Suppressor macrophage treated with lipopolysaccharide for 4 hours (primary cell): ENCODE results near the gene CDK17.
A peak's percentile ranks its signal among the peaks of the same experiment; 100 is the strongest.
"Not testable (repeated sequence)": the region's sequence is repeated elsewhere in the genome, so short reads cannot be mapped to it uniquely, and the experiment has no call there.

ENCODE experiments used
- DNase-seq: peaks from one replicate; pipeline ENCODE4 v3.0.0-alpha.2; 2020

Gene CDK17

DNA sequence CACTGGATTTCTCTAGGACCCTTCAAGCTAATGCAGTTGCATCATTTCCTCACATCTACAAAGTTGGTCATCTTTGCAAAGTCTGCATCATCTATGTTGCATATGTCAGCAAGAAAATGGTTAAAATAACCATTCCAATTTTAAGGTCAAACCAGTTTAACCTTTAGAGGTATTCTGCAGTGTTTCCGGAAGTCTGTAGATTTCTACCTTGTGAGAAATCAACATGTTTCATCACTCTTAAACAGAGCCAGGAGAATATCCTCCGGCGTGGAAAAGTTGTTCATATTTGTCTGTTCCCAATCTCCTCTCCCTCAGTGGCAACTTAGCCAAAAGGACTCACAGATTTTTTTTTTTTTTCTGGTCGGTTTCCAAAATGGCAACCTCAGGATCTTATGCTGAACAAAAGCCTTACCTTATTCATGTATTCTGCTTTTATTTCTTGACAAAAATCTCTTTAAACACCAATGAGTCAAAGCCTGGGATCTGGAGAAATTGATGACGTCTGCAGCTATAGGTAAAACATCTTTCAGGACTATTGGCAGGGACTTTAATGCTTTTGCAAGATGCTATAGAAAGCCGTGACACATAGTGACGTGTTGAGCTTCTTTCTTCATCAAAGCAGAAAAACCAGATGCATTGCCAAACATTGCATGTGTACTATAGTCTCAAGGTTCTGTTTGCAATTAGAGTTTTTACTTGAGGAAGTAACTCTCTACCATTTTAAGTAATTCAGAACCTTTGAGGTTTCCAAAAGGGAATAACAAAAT is 16.0 kb upstream of the CDK17 start:
- DNase-seq = peak; percentile 82

DNA sequence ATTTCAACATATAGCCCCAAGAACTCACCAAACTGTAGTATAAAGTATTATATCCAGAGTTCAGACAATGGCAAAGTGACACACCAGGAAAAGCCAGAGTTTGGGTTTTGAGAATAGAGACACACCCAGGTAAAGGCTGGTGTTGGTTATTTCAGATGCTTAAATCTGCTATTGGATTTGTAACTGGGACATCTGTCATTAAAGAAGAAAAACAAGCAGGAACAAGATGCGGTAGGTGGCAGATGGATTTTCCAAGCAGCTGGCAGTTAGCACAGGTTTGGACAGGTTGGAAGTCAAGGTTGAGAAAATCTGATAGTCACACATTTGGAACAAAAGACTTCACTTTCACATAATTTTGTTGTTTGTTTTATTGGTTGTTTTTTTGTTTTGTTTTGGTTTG is 14.4 kb upstream of the CDK17 start:
- DNase-seq = no peak

DNA sequence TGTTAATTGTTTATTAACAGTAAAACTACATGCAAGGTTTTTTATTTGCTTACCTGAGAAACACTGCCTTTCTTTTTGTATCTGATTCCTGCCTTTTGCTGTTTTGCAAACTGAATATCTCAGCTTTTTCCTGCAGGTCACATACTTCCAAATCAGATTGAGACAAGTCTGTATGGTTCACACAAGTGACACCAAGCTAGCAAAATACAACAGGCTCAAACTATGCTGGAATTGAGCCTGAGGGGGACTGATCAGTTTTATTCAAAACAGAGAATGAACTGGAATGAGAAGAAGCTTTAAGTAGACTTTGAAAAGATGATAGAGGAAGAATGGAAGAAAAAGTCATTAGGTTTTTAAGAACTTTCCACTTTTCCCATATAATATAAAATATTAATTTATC is 12.2 kb upstream of the CDK17 start:
- DNase-seq = no peak

DNA sequence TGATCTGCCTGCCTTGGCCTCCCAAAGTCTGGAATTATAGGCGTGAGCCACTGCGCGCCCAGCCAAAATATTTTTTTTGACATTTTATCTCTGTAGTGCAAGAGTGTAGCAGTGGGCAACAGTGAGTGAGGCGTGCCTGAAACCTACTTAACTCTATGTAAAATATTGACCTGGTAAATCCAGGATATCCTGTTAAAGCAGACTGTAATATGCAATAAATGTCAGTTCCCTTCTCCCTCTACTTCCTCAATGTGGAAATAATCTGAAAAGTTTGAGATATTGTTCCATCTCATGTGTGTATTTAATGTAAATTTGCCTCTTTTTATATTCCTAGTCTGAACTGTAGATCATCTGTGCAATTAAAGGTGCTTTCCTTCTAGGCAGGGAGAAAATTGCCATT is 9.5 kb upstream of the CDK17 start:
- DNase-seq = no peak

DNA sequence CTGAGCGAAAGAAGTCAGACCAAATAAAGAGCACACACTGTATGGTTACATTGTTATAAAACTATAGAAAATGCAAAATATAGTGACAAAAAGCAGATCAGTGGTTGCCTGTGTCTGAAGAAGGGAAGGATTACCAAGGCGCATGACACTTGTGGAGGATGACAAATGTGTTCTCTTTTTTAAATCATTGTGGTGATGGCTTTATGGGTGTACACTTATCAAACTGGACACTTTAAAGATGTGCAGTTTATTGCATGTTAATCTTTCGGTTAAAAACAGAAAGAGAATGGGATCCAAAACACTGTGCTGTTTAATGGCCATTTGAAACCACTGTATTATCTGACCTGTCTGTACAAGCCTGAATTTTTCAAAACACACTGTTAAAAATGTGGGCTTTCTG is 8.8 kb upstream of the CDK17 start:
- no peak for DNase-seq

DNA sequence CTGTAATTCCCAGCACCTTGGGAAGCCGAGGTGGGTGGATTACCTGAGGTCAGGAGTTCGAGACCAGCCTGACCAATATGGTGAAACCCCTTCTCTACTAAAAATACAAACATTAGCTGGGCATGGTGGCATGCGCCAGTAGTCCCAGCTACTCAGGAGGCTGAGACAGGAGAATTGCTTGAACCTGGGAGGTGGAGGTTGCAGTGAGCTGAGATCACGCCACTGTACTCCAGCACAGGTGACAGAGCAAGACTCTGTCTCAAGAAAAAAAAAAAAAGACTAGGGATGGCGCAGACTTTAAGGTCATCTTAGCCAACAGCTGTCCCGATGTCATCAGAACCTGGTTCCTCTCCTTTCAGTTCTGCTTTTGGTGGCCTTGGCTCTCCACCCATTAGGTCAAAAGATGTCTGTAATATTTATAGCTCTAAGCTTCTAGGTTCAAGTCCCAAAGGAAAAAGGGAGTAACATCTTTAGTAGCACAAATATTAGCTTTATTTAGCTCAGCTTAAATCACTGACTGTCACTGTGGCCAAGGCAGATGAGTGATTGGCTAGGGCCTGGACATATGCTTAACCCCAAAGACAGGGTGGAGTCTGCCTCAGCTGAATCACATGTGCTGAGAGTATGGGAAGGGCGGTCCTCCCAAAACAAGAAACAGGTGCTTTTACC is 7.3 kb upstream of the CDK17 start:
- peak; percentile 87 for DNase-seq

DNA sequence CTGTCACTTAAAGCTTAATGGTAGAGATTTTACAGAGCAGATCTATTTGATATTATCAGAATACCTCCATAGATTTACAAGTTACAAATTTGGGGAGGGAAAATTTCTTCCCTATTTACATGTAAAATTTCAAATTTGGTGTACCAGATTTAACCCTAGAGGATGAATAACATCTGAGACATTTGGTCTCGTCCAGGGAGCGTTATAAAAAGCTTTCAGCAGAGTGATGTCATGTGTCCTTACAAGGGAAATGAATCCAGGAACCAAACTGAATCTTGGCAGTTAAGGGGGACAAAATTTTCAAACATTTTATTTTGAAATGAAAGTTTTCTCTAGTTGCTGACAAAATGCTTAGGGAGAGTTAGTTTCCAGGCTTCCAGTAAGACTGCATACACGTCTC is 4.5 kb upstream of the CDK17 start:
- peak; percentile 40 for DNase-seq

DNA sequence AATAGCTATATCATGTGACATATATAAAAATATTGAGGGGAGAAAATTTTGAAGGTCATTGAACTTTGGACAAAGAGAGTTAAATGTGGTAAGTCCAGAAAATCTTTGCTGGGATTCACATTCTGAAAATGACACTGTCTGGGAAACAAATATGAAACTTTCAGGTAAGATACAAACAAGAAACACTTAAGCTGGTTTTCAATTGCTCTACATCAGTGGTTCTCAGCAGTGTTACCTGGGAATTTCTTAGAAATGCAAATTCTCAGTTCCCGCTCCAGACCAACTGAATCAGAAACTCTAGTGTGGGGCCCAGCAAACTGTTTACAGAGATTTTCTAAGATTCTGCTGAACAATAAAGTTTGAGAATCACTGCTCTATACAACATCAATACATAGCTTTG is 3.6 kb upstream of the CDK17 start:
- DNase-seq = no peak

DNA sequence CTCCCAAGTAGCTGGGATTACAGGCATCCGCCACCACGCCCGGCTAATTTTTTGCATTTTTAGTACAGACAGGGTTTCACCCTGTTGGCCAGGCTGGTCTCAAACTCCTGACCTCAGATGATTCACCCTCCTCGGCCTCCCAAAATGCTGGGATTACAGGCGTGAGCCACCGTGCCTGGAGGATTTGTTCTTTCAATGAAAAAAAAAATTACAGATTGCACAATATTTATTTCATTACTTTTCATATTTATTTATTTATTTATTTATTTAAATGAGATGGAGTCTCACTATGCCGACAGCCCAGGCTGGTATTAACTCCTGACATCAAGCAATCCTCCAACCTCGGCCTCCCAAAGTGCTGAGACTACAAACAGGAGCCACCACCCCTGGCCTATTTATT is 2.3 kb upstream of the CDK17 start:
- DNase-seq = not testable (repeated sequence)

DNA sequence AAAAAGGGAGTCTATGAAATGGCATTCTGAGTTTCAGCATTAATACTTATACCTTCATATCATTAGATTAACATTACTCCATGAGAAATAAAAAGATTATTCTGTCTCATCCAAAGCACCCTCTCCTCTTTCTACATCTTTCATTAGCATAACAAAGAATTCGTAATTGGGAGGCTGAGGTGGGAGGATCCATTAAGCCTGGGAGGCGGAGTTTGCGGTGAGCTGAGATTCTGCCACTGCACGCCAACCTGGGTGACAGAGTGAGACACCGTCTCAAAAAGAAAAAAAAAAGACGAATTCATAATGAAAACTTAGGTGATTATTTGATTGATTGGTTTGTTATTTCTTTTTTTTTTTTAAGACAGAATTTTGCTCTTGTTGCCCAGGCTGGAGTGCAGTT is 1.8 kb upstream of the CDK17 start:
- no peak for DNase-seq

DNA sequence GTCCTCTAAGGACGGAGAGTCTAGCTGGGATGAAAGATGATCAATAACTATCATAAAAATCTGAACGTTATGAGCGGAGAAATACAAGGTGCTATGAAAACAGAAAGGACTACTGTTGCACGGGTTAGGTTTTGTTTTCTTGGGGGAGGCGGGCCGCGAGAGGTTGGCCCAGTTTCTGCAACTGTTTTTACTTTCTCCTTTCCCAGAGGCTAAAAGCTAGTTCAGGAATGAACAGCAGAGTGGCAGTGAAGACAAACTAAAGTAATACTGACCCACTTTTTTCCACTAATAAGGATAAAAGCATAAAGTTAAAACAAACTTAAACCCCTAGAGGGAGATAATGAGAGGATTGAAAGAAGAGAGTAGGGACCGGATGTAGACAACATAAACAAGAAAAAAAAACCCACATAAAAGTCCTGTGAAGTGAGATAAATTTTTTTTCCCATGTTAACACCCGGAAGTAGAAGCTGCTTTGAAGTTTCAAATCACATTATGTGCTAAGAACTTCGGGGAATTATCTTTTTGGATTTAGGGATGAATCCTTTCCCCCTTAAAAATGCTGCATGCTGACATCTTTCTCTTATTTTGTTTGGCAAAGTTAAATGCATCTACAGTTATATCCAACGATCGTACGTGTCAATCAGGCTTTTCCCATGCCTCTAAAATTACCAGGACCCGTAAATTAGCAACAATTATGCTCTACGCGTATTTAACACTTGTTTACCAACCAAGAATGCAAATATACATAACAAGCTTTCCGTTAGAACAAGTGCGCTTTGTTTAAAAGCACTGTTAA is 1.0 kb upstream of the CDK17 start:
- peak; percentile 82 for DNase-seq

DNA sequence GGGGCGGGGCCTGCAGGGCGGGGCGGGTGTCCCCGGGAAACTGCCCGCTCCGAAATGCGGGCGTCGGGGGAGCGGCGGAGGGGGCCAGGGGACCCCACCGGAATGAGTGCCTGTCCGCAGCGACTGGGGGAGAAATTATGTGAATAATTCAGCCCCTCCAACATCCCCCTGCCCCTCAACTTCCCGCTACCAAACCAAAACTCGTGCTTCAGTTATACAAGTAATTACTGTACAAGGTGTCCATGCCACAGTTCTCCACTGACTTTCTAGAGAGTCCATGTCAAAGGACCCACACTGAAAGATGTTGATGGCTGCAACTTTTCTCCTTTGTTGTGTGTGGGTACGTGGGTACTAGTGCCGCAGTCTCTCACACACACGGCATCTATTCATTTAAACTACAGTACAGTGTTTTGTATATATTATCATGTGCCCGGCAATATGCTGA is 414 bp upstream of the CDK17 start:
- no peak for DNase-seq

DNA sequence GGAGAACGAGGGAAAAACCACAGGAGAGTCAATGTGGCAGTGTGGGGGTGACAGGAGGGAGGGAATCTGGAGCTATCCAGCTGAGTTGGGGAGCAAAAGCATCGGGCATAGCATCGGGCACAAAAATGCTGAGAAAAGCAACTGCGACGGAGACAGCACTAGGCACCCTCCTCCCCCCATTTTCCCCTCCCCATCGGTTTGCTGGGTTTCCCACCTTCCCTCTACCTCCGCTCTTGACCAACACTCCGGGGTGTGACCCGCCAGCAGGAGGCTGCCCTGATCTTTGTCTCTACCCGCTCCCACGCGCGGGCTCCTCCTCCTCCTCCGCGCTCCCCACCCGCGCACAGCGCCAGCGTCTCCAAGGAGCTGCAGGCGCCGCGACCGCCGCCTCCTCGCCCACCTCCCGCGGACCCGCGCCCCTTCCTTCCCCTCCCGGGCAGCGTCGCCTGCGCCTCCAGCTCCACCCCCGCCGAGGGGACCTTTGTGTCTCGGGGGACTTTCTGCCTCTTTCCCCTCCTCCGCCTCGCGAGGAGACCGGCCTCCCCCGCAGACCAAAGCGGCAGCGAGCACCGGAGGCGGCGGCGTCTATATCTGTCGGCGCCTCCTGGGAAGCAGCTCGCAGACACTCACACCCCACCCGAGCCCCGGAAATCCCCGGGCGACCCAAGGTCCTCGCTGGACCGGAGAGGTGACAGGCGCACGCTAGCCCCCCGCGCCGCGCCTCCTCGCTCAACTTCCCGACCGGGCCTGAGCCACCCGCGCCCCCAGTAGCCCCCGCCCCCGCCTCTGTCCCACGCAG is 920 bp downstream of the CDK17 start:
- peak; percentile 76 for DNase-seq

DNA sequence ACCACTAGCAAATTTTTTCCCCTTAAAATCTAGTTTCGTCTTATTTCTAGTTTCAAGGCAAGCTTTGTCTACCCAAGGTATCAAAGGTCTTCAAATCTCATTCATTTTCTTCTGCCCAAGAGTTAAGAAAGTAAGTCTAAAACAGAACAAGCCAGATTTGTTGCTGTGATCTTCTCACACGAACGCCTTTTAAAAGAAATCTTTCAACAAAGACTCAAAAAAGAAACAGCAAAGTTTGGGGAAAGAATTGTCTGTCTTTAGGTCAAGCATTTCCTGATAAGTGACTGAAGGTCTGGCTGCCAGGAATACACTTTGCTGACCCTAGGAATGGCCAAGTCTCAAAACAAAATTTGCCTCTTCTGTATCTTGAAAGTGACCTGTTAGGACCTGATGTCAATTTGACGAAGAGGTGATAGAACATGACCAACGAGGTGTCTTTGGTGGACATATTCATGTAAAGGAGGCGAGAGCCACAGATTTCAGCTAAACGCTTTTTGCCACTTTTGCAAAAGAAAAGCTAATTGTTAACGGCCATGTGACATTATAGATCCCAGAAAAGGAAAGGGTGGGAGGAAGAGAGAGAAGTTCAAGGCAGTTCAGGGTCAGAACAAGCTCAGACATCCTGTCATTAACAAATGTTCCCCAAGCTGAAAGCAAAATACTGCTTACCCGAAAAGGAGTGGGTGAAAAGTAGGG is 1.7 kb downstream of the CDK17 start:
- DNase-seq = no peak

DNA sequence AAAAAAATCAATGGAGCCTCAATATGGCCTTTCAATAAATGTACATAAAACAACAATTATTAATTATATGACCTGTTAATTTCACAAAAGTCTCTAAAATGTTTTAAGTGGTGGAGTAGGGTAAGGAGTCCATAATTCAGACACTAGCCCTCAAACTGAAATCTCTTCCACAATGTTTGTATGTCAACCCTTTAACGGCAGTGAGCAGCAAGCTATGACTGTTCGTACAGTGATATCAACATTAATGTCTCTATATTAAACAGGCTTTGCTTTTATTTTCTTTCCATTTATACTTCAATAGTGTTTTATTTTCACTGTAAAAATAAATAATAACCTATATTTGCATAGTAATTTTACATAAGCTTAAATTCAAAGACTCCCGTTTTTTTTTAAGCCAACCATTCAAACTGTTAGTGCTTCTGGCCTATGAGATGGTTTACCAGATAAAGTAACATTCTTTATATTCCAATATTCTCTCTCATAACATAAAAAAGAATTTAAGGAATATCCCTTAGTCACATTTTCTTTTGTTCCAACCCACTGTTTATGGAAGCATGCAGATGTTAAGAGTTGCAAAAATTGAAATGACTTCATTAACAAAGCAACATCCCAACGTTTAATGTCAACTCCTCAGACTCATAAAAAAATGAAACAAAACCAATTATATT is 2.3 kb downstream of the CDK17 start:
- peak; percentile 29 for DNase-seq

DNA sequence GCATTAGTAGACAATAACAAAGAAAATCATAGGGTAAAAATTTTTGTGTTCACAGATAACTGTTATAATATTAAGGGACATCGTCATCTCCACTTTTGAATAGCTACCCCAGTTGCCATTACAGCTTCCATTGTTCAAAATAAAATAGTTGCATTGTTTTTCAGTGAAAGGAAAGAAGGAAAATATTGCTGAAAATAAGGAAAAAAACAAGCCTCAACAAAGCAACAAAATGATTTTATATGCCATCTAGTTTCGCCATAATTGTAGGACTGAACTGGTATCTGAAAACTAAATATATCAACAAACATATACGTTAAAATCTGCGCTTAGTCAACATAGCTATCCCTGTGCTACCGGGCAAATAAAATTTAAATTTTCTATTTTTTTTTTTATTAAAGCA is 3.3 kb downstream of the CDK17 start:
- DNase-seq = no peak

DNA sequence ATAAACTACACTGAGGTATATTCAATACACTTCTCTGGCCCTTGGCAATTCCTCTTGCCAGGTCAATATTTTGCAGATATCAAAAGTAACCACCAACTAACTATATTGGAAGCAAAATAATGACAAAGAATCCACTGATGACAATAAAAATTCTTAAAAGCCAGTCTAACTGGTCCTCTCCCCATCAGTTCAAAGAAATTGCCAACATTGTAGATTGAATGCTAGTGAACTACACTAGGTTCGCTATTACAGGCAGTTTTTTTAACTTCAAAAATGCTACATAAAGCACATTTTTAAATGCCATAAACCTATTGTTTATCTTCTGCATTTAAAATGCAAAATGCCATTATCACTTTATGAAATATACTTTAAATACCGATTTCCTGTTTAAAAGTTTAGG is 4.0 kb downstream of the CDK17 start:
- no peak for DNase-seq

DNA sequence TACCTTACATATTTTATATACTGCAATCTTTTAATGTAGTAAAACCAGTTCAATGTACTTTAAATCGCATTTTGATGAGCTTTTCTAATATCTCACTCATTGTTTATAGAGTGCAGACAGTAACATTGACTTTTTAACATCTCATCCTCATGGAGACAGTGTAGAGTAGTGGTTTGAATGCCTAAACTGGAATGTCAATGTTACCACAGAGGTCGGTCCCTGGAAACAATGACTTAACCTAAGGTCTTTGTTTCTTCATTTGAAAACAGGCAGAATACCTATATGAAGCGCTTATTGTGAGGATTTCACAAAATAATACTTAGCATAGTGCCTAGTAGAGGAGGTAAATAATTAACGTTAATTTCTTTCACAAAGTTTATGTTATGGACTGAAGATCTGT is 5.0 kb downstream of the CDK17 start:
- no peak for DNase-seq

DNA sequence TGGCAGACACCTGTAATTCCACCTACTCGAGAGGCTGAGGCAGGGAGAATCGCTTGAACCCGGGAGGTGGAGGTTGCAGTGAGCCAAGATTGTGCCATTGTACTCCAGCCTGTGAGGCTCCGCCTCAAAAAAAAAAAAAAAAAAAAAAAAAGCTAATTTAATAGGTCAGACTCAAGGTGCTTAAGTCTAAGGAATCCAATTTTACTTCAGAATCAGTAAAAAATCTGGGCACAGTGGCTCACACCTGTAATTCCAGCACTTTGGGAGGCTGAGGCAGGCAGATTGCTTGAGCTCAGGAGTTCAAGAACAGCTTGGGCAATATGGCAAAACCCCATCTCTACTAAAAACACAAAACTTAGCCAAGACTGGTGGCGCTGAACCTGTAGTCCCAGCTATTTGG is 7.0 kb downstream of the CDK17 start:
- not testable (repeated sequence) for DNase-seq

DNA sequence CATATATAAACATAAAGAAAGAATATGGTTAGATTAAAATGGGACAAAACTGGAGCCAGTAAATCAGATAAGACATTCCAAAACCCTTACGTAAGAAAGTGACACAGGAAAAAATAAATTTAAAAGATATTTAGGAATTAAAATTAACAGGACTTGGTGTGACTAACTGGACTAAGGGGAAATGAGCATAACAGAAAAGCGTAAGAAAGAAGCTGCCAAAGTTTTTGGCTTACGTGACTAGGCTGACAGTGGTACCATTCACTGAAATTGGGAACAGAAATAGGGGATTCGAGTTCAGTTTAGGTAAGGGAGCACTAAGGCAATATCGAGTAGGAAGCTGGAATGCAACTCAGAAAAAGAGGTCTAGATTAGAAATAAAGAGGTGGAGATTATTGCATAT is 7.8 kb downstream of the CDK17 start:
- DNase-seq = no peak

DNA sequence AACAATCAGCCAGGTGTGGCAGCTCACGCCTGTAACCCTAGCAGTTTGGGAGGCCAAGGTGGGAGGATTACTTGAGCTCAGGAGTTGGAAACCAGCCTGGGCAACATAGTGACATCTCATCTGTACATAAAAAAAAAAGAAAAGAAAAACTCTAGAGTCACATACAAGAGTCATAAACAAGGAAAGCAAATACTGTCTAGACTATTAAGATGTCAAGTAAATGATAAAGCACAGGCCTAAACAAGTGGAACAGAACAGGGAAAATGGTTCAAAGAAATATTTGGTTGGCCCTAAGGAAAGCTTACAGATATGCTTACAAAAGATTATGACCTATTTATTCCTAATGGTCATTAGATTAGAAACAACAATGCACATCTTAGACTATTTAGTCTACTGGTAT is 12.3 kb downstream of the CDK17 start:
- no peak for DNase-seq

DNA sequence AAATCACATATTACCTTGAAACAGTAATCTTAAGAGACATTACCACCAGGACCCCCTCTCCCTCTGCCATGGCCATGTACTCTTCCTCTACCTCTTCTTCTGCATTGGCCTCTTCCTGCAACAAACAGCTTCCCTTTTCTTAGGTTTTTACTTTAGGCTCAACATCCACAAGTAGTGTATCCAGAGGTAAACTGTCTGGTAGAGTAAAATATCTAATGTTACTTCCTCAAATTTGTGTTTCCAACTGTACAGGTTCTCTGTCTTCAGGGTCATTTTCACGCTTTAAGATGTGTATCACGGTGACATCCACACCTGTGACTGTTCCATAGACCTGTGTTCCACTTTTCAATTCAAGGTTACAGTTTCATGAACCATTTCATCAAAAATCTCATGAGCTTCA is 13.4 kb downstream of the CDK17 start:
- no peak for DNase-seq
